Stomach (tissue), 4 donors: ENCODE data around the gene DPYD.

Experiments used
- EP300 ChIP-seq: sonication (generic); formaldehyde crosslinking; IDR thresholded peaks from one replicate; pipeline ENCODE4 v1.6.1; 2017; ENCODE audit warnings: antibody characterized with exemption
- POLR2A ChIP-seq, 4 donors: fragments of 450-650 bp; IDR thresholded peaks; one replicate each; pipeline ENCODE4 v1.6.1; 2016; ENCODE audit warnings: antibody characterized with exemption in 4 of 4, control low read depth in 2 of 4, mild to moderate bottlenecking in 1 of 4, moderate library complexity in 1 of 4
- TF ChIP-seq, protein P1 (sequence below), 7 experiments: fragments of 450-650 bp in 4 of 7; fragments of 200-600 bp in 3 of 7; sonication (generic) in 3 of 7; IDR thresholded peaks; one replicate each; pipeline ENCODE4 v1.5.1; 2016 to 2019; ENCODE audit warnings: antibody characterized with exemption in 7 of 7, control low read depth in 2 of 7, mild to moderate bottlenecking in 1 of 7

DNA sequence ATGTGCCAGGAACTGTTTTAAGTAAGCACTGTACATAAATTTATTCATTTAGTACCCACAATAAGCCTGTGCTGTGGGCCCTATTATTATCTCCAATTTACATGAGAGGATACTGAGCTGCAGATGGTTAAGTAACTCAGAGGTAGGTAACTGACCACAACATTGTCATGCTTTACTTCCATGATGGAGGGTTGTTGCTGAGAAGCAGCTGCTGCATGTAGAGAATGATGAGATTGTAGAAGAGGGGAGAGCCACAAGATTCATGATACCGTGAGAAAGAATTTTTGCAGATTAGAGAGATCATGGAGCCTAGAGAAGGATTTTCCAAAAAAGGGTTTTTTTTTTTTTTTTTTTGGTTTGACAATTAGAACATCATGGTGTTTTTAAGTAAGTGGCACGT is 886.2 kb downstream of the DPYD start:
- TF ChIP-seq, protein P1, sequence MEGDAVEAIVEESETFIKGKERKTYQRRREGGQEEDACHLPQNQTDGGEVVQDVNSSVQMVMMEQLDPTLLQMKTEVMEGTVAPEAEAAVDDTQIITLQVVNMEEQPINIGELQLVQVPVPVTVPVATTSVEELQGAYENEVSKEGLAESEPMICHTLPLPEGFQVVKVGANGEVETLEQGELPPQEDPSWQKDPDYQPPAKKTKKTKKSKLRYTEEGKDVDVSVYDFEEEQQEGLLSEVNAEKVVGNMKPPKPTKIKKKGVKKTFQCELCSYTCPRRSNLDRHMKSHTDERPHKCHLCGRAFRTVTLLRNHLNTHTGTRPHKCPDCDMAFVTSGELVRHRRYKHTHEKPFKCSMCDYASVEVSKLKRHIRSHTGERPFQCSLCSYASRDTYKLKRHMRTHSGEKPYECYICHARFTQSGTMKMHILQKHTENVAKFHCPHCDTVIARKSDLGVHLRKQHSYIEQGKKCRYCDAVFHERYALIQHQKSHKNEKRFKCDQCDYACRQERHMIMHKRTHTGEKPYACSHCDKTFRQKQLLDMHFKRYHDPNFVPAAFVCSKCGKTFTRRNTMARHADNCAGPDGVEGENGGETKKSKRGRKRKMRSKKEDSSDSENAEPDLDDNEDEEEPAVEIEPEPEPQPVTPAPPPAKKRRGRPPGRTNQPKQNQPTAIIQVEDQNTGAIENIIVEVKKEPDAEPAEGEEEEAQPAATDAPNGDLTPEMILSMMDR (IDR thresholded peaks at IDR 0.05), result no peak
- TF ChIP-seq POLR2A (IDR thresholded peaks at IDR 0.05) (no peak), EP300 (no peak)
